Parathyroid adenoma (tissue), 2 donors: ENCODE results near the gene MERTK.
"Not testable (repeated sequence)": the region's sequence is repeated elsewhere in the genome, so short reads cannot be mapped to it uniquely, and the experiment has no call there.

Experiments used
- H2AFZ ChIP-seq: fragments of 300-600 bp; sonication (generic); one replicate; pipeline ENCODE4 v1.7.0; 2017; ENCODE audit warnings: antibody characterized with exemption, mild to moderate bottlenecking
- H3K27ac ChIP-seq: fragments of 300-600 bp; sonication (generic); one replicate; pipeline ENCODE4 v1.7.0; 2017
- H3K27me3 ChIP-seq: fragments of 300-600 bp; sonication (generic); one replicate; pipeline ENCODE4 v1.7.0; 2017; ENCODE audit warnings: low read length; ENCODE audit not compliant: control insufficient read depth, insufficient read depth
- H3K36me3 ChIP-seq: fragments of 300-600 bp; sonication (generic); one replicate; pipeline ENCODE4 v1.7.0; 2017; ENCODE audit warnings: low read length; ENCODE audit not compliant: control insufficient read depth, insufficient read depth
- H3K4me1 ChIP-seq: fragments of 300-600 bp; sonication (generic); one replicate; pipeline ENCODE4 v1.7.0; 2017; ENCODE audit warnings: control low read depth
- H3K4me2 ChIP-seq: fragments of 300-600 bp; sonication (generic); one replicate; pipeline ENCODE4 v1.7.0; 2017; ENCODE audit warnings: low read length
- H3K4me3 ChIP-seq: fragments of 300-600 bp; sonication (generic); one replicate; pipeline ENCODE4 v1.7.0; 2017; ENCODE audit warnings: low read depth, low read length
- H3K79me2 ChIP-seq: fragments of 300-600 bp; sonication (generic); one replicate; pipeline ENCODE4 v1.7.0; 2017; ENCODE audit warnings: control low read depth
- H3K9ac ChIP-seq: fragments of 300-600 bp; sonication (generic); one replicate; pipeline ENCODE4 v1.7.0; 2017; ENCODE audit warnings: mild to moderate bottlenecking
- H3K9me3 ChIP-seq: fragments of 300-600 bp; sonication (generic); one replicate; pipeline ENCODE4 v1.7.0; 2017; ENCODE audit warnings: low read length; ENCODE audit not compliant: control insufficient read depth
- TF ChIP-seq, protein P1 (sequence below): fragments of 300-600 bp; sonication (generic); IDR thresholded peaks from one replicate; pipeline ENCODE4 v1.7.0; 2017; ENCODE audit warnings: antibody characterized with exemption, mild to moderate bottlenecking
- donor health status: primary hyperparathyroidism.

The MERTK gene

DNA sequence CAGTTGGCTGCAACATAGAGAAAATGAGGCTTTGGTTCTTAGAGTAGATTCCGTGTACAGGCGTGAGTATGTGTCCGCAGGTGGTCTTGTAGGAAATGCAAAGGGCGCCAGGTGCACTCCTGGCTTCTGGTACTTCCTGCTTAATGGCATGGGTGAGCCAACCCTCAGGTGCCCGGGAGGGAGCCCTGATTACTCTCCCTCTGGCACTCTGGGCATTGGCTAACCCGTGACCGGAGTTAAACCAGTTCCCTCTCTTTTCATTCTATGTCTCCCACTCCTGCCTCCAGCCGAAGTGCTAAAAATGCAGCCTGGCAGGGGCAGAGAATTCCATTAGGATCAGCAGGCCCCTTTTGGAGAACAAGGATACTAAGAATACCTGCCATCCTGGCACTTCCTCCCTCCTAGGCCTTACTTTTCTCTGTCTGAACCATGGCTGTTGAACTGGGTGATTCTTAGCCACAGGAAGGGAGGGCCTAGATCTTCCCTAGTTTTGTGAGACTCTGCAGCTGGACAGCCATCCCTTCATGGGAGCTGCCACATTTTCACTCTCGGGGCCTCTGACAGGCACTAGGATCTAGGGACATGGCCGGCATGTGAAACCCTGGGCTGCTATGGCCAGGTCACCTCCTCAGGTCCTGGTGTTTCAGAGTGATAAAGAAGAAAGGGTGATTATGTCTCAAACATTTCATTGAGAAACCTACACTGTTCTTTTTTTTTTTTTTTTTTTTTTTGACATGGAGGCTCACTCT lies 6.5 kb downstream of the MERTK start:
- Histone ChIP-seq H3K9ac (no peak overlapping the region), H3K4me3 (no peak overlapping the region), H2AFZ (no peak overlapping the region), H3K27ac (no peak overlapping the region), H3K4me2 (no peak overlapping the region), H3K36me3 (no peaks in the 10 kb centered on the region), H3K9me3 (no peaks in the 10 kb centered on the region), H3K79me2 (no peaks in the 10 kb centered on the region), H3K4me1 (peaks cover 6% of the 10 kb centered on the region), H3K27me3 (no peaks in the 10 kb centered on the region)
- TF ChIP-seq, protein P1, sequence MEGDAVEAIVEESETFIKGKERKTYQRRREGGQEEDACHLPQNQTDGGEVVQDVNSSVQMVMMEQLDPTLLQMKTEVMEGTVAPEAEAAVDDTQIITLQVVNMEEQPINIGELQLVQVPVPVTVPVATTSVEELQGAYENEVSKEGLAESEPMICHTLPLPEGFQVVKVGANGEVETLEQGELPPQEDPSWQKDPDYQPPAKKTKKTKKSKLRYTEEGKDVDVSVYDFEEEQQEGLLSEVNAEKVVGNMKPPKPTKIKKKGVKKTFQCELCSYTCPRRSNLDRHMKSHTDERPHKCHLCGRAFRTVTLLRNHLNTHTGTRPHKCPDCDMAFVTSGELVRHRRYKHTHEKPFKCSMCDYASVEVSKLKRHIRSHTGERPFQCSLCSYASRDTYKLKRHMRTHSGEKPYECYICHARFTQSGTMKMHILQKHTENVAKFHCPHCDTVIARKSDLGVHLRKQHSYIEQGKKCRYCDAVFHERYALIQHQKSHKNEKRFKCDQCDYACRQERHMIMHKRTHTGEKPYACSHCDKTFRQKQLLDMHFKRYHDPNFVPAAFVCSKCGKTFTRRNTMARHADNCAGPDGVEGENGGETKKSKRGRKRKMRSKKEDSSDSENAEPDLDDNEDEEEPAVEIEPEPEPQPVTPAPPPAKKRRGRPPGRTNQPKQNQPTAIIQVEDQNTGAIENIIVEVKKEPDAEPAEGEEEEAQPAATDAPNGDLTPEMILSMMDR: no peak

DNA sequence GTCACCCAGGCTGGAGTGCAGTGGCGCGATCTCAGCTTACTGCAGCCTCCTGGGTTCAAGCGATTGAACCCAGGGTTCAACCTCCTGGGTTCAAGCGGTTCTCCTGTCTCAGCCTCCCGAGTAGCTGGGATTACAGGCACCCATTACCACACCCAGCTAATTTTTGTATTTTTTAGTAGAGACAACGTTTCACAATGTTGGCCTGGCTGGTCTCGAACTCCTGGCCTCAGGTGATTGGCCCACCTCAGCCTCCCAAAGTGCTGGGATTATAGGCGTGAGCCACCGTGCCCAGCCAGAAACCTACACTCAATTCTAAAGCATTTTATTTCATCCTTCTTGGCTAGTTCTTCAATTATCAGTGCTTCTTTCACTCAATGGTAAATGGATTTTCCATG lies 7.1 kb downstream of the MERTK start:
- H3K27ac ChIP-seq, H3K27me3 ChIP-seq, H3K9ac ChIP-seq, H3K9me3 ChIP-seq, H2AFZ ChIP-seq, H3K4me3 ChIP-seq, H3K4me2 ChIP-seq, H3K79me2 ChIP-seq, H3K36me3 ChIP-seq, H3K4me1 ChIP-seq: not testable (repeated sequence)

DNA sequence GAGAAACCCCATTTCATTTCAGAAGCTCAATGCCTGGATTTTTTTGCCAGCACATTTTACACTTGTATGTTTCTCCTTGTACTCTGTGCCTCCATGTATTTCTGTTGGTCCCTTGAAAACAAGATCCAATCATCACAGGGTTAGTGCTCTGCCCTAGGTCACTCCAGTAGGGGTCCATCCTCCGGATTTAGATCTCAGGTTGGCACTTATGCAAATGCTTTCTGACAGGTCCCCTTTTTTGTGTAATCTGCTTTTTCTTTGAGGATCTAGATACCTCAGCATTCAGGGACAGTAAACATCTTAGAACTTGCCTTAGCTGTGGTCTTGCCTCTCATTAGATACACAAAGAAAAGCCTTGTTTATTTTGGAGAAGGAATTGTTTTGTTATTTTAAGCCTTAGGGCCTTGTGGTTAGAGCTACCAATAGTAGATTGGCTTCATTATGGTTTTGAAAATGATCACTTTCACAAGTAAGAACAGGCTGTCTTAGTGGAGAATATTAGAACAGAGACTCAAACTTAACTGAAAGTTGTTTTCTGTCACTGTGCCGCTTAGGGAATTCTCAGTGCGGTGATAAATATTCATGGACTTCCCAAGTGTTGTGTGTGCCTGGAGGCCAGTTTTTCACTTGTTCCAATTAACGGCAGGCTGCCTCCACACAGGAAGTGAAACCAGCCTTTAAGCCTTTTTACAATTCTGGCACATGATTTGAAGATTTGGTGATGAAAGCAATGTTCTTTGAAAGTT lies 7.8 kb downstream of the MERTK start:
- H3K9me3 ChIP-seq: no peaks in the 10 kb centered on the region
- peaks cover 4% of the 10 kb centered on the region for H3K4me1 ChIP-seq
- peak overlapping the region; percentile 25 for H3K27ac ChIP-seq
- no peaks in the 10 kb centered on the region for H3K27me3 ChIP-seq
- no peak overlapping the region for H2AFZ ChIP-seq
- no peaks in the 10 kb centered on the region for H3K79me2 ChIP-seq
- TF ChIP-seq, protein P1: no peak
- no peak overlapping the region for H3K4me2 ChIP-seq
- H3K4me3 ChIP-seq: no peak overlapping the region
- no peak overlapping the region for H3K9ac ChIP-seq
- H3K36me3 ChIP-seq: no peaks in the 10 kb centered on the region

DNA sequence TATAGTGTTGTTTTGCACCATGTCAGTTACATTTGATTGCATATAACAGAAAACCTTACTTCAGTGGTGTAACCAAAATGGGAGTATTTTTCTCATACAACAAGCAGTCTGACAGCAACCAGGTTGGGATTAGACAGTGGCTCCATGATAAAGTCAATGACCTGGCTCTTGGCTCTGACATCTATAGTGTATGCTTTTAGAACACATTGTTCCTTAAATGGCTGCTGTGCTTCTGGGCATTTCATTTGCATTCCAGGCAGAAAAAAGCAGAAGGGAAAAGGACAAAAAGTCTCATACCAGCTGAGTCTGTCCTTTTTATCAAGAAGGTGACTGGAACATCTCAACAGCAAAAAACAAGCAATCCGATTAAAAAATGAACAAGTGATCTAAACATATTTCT lies 10.2 kb downstream of the MERTK start:
- TF ChIP-seq, protein P1: no peak
- Histone ChIP-seq H3K9ac (no peak overlapping the region), H3K27me3 (no peaks in the 10 kb centered on the region), H3K4me3 (no peak overlapping the region), H3K79me2 (no peaks in the 10 kb centered on the region), H3K4me1 (peaks cover 4% of the 10 kb centered on the region), H2AFZ (no peak overlapping the region), H3K9me3 (no peaks in the 10 kb centered on the region), H3K36me3 (no peaks in the 10 kb centered on the region), H3K27ac (no peak overlapping the region), H3K4me2 (no peak overlapping the region)

DNA sequence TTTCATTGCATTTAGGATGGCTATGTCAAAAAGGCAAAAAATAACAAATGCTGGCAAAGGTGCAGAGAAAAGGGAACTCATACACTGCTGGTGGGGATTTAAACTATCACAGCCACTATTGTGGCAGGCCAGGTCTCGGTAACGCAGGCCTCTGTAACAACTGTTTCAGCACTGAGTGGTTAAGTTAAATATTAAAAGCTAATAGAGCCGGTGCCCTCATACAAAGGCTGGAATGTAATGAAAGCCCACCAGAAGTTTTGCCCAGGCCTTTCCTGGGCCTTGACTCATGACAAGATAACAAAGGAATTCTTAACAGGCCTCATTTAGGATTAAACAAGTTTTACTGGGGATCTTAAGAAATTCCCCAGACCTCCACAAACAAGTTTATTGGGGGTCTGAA lies 10.7 kb downstream of the MERTK start:
- Histone ChIP-seq H3K9ac (no peak overlapping the region), H3K79me2 (no peaks in the 10 kb centered on the region), H2AFZ (no peak overlapping the region), H3K9me3 (no peaks in the 10 kb centered on the region), H3K4me3 (no peak overlapping the region), H3K27ac (no peak overlapping the region), H3K27me3 (no peaks in the 10 kb centered on the region), H3K4me1 (peaks cover 4% of the 10 kb centered on the region), H3K36me3 (no peaks in the 10 kb centered on the region), H3K4me2 (no peak overlapping the region)
- TF ChIP-seq, protein P1: no peak

DNA sequence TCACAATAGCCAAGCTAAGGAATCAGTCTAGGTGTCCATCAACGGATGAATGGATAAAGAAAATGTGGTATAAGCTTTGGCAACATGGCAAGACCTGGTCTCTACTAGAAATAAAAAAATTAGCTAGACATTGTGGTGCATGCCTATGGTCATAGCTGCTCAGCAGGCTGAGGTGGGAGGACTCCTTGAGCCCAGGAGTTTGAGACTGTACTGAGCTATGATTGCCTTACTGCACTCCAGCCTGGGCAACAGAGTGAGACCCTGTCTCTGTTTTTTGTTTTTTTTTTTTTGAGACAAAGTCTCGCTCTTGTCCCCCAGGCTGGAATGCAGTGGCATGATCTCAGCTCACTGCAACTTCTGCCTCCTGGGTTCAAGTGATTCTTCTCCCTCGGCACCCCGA lies 11.6 kb downstream of the MERTK start:
- not testable (repeated sequence) for H3K4me3 ChIP-seq, H3K4me1 ChIP-seq, H3K9me3 ChIP-seq, H3K79me2 ChIP-seq, H3K36me3 ChIP-seq, H3K27me3 ChIP-seq, H3K9ac ChIP-seq, H2AFZ ChIP-seq, H3K4me2 ChIP-seq, H3K27ac ChIP-seq
